ENCODE data around the gene TPM4. TPM values are rescaled to one million over a fixed set of nuclear protein-coding genes. Genes with fewer than 3 reads are reported as not detected.

The TPM4 gene
- total and polyA plus RNA-seq, 2 of the 13 experiments (the other 11 are each of a cell fraction or from before 2014, with no cell fraction given), result 180 to 188 TPM

GRCh38 chr19:16094360-16095070 is 18.2 kb downstream of the TPM4 start (continued):
- TF ChIP-seq, protein P1, sequence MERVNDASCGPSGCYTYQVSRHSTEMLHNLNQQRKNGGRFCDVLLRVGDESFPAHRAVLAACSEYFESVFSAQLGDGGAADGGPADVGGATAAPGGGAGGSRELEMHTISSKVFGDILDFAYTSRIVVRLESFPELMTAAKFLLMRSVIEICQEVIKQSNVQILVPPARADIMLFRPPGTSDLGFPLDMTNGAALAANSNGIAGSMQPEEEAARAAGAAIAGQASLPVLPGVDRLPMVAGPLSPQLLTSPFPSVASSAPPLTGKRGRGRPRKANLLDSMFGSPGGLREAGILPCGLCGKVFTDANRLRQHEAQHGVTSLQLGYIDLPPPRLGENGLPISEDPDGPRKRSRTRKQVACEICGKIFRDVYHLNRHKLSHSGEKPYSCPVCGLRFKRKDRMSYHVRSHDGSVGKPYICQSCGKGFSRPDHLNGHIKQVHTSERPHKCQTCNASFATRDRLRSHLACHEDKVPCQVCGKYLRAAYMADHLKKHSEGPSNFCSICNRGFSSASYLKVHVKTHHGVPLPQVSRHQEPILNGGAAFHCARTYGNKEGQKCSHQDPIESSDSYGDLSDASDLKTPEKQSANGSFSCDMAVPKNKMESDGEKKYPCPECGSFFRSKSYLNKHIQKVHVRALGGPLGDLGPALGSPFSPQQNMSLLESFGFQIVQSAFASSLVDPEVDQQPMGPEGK (CRISPR knock-in tag; IDR thresholded peaks at IDR 0.05), result 0 out of 2 replicates have a peak, but pooled peaks have one; percentile 7
- TF ChIP-seq REPIN1 (CRISPR knock-in tag; IDR thresholded peaks at IDR 0.05; ENCODE audit: borderline replicate concordance, low read depth) (0 out of 2 replicates have a peak, but pooled peaks have one; percentile 18), LCORL (IDR thresholded peaks at IDR 0.05) (no peak), LCORL (CRISPR knock-in tag; IDR thresholded peaks at IDR 0.05) (peak; percentile 68; the same call in 1 of the 2 replicates), XBP1 (CRISPR knock-in tag; IDR thresholded peaks at IDR 0.05) (no peak), MAFK (conservative IDR thresholded peaks at IDR 0.05 in 1 of 2, IDR thresholded peaks at IDR 0.05 in 1 of 2; ENCODE audit: low read length in 2 of 2) (peak in 1 of 2 experiments; percentile 45; a peak in 1 of 4 replicates), ATF7 (IDR thresholded peaks at IDR 0.05) (peak; percentile 96), ATF7 (CRISPR knock-in tag; IDR thresholded peaks at IDR 0.05) (0 out of 2 replicates have a peak, but pooled peaks have one; percentile 41)

DNA sequence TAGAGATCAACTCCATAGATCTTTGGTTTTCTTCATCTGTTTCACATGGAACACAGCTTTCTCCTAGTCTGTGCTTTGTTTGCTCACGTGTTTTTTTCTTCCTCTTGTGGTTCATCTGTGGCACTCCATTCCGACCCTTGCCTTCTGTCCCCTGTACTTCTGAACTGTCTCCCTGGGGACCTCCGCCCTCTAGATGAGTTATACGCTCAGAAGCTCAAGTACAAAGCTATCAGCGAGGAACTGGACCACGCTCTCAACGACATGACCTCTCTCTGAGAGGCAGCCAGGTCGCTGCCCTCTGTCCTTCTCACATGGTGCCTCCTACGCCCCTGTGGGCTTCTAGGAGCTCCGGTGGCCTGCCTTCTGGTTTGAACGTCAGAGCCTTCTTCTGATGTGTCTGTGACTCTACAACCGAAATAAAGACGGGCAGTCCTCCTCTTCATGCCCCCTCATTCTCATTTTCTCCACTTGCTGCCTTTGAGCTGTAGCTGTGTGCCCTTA is 18.8 kb downstream of the TPM4 start:
- ATAC-seq (no peak), DNase-seq (ENCODE audit: low spot score) (no peak), FAIRE-seq (peak; percentile 60)
- in situ Hi-C loops (cut with HindIII; ENCODE audit: extremely low pct_ligation_motif_present, low pct_unique_long_range_greater_than_20kb), result no loop called here
- intact Hi-C loops (cut with micrococcal nuclease; ENCODE audit: unreplicated experiment), result no loop called here
- ChIA-PET POLR2A (interaction anchor here (0.7 to 4.3 kb wide), 4 partner anchors 10 to 23 kb away, joined by 3 to 31 read pairs (median 4); partner anchors contain the start of gene TPM4), CTCF (ENCODE audit: low intra/inter-chr PET ratio, low total read pairs) (no interaction called here)
- Histone ChIP-seq H4K20me1 (ENCODE audit: insufficient read depth, low read length) (no peaks in the 10 kb centered on the region), H3K4me2 (ENCODE audit: low read depth, low read length) (no peak overlapping the region), H3K4me1 (ENCODE audit: insufficient read depth, low read length) (peaks cover 89% of the 10 kb centered on the region), H3K79me2 (ENCODE audit: insufficient read depth, low read length) (no peaks in the 10 kb centered on the region), H3K9ac (ENCODE audit: insufficient read depth, low read depth, low read length) (peak overlapping the region; percentile 31), H3K9me3 (ENCODE audit: low read length) (no peaks in the 10 kb centered on the region), H3K36me3 (replicated peaks in 1 of 2; ENCODE audit: control insufficient read depth in 1 of 2, insufficient read depth in 2 of 2, low read length in 2 of 2) (peaks cover 20 to 59% of the 10 kb centered on the region in 2 experiments), H3K27ac (ENCODE audit: extremely low read length, insufficient read depth, low read length) (peak overlapping the region; percentile 53), H3K27me3 (ENCODE audit: control insufficient read depth in 1 of 2, insufficient read depth in 2 of 2, low read length in 2 of 2) (no peaks in the 10 kb centered on the region), H3K4me3 (replicated peaks in 1 of 3; ENCODE audit: insufficient read depth in 1 of 3, low read depth in 2 of 3, low read length in 3 of 3) (no peak overlapping the region), H2AFZ (ENCODE audit: low read length) (no peak overlapping the region)
- 70% methylated on average over 13 of the region's 13 CpGs for WGBS (ENCODE audit: low lambda C conversion rate)
- TSS peak; percentile 40 for BruUV-seq (replicated peaks)
- no peak for TF ChIP-seq ZNF75D (CRISPR knock-in tag; IDR thresholded peaks at IDR 0.05; ENCODE audit: borderline replicate concordance)
- TF ChIP-seq ZNF20 (CRISPR knock-in tag; IDR thresholded peaks at IDR 0.05), result no peak
- TF ChIP-seq, protein P2, sequence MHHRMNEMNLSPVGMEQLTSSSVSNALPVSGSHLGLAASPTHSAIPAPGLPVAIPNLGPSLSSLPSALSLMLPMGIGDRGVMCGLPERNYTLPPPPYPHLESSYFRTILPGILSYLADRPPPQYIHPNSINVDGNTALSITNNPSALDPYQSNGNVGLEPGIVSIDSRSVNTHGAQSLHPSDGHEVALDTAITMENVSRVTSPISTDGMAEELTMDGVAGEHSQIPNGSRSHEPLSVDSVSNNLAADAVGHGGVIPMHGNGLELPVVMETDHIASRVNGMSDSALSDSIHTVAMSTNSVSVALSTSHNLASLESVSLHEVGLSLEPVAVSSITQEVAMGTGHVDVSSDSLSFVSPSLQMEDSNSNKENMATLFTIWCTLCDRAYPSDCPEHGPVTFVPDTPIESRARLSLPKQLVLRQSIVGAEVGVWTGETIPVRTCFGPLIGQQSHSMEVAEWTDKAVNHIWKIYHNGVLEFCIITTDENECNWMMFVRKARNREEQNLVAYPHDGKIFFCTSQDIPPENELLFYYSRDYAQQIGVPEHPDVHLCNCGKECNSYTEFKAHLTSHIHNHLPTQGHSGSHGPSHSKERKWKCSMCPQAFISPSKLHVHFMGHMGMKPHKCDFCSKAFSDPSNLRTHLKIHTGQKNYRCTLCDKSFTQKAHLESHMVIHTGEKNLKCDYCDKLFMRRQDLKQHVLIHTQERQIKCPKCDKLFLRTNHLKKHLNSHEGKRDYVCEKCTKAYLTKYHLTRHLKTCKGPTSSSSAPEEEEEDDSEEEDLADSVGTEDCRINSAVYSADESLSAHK (CRISPR knock-in tag; IDR thresholded peaks at IDR 0.05; ENCODE audit: borderline replicate concordance), result no peak
- TF ChIP-seq SP2 (CRISPR knock-in tag; IDR thresholded peaks at IDR 0.05), result no peak
- peak; percentile 74 for TF ChIP-seq HNF4A (CRISPR knock-in tag; IDR thresholded peaks at IDR 0.05)
- TF ChIP-seq TARDBP (CRISPR knock-in tag; IDR thresholded peaks at IDR 0.05), result no peak
- no peak for TF ChIP-seq GABPA (IDR thresholded peaks at IDR 0.05; ENCODE audit: low read depth, low read length)
- TF ChIP-seq GABPA (CRISPR knock-in tag; IDR thresholded peaks at IDR 0.05; ENCODE audit: low read depth), result no peak
- no peak for TF ChIP-seq SRF (IDR thresholded peaks at IDR 0.05; ENCODE audit: low read depth, low read length)
- TF ChIP-seq GTF3A (CRISPR knock-in tag; conservative IDR thresholded peaks at IDR 0.05), result no peak
- no peak for TF ChIP-seq ZNF136 (CRISPR knock-in tag; IDR thresholded peaks at IDR 0.05; ENCODE audit: low read depth)

Measured in HepG2 (cell line).